Middle frontal gyrus (tissue), 1 donor: Measurements from ENCODE around the gene SIGLEC1.

Source experiments
- DNase-seq: peaks from one replicate; pipeline ENCODE4 v3.0.0-alpha.2; 2015; ENCODE audit warnings: low spot score; ENCODE audit errors: extremely low spot score

SIGLEC1 gene

GRCh38 chr20:3712279-3712873, at the start of gene SIGLEC1:
Gene SIGLEC1, minus strand, starts transcription at chr20:3712600. Its CDS starts 5,472 bp downstream, at chr20:3707128.
- DNase-seq, result no peak

- DNase-seq, result no peak
These were observed 48.4 kb upstream of the SIGLEC1 start for GRCh38 chr20:3760655-3761348.

- no peak for DNase-seq
These were observed 47.5 kb upstream of the SIGLEC1 start for GRCh38 chr20:3759884-3760283.

- no peak for DNase-seq
These were observed 47.0 kb upstream of the SIGLEC1 start for GRCh38 chr20:3759316-3759823.

- no peak for DNase-seq
These were observed 46.2 kb upstream of the SIGLEC1 start for GRCh38 chr20:3758566-3758965.

GRCh38 chr20:3757268-3757667, 44.9 kb upstream of the SIGLEC1 start:
- DNase-seq, result no peak

- no peak for DNase-seq
These were observed 43.5 kb upstream of the SIGLEC1 start for GRCh38 chr20:3755814-3756480.

GRCh38 chr20:3755269-3755668, 42.9 kb upstream of the SIGLEC1 start:
- no peak for DNase-seq

- DNase-seq, result no peak
These were observed 41.9 kb upstream of the SIGLEC1 start for GRCh38 chr20:3754276-3754630.

- no peak for DNase-seq
These were observed 41.3 kb upstream of the SIGLEC1 start for GRCh38 chr20:3753501-3754275.

- DNase-seq, result no peak
These were observed 40.7 kb upstream of the SIGLEC1 start for GRCh38 chr20:3753098-3753497.

- DNase-seq, result no peak
These were observed 40.0 kb upstream of the SIGLEC1 start for GRCh38 chr20:3752386-3752759.

GRCh38 chr20:3751675-3752385, 39.4 kb upstream of the SIGLEC1 start:
- no peak for DNase-seq

- no peak for DNase-seq
These were observed 38.9 kb upstream of the SIGLEC1 start for GRCh38 chr20:3751305-3751674.

GRCh38 chr20:3749689-3750531, 37.5 kb upstream of the SIGLEC1 start:
- no peak for DNase-seq

GRCh38 chr20:3749087-3749688, 36.8 kb upstream of the SIGLEC1 start:
- no peak for DNase-seq

GRCh38 chr20:3748073-3748472, 35.7 kb upstream of the SIGLEC1 start:
- DNase-seq, result no peak

- DNase-seq, result no peak
These were observed 35.1 kb upstream of the SIGLEC1 start for GRCh38 chr20:3747471-3747870.

GRCh38 chr20:3745686-3746173, 33.3 kb upstream of the SIGLEC1 start:
- DNase-seq, result no peak
